Keratinocyte (primary cell): Measurements from ENCODE around the gene LAP3. TPM values are rescaled to one million over a fixed set of nuclear protein-coding genes. Genes with fewer than 3 reads are reported as not detected.

Experiments used
- DNase-seq: peaks from one replicate; pipeline ENCODE4 v3.0.0-alpha.2; 2011; ENCODE audit warnings: low read depth, missing footprints, low spot score
- FAIRE-seq: peaks from 2 replicates; lab custom pipeline; 2011; peaks lifted over from hg19 to GRCh38; lab: Jason Lieb, UNC
- H2AFZ ChIP-seq: 2 replicates; pipeline ENCODE4 v1.6.0; 2012; ENCODE audit warnings: low read length, control low read depth, inconsistent platforms; ENCODE audit not compliant: control insufficient read depth
- H3K27ac ChIP-seq: 2 replicates; pipeline ENCODE4 v1.5.1; 2011; ENCODE audit warnings: low read length; ENCODE audit not compliant: control insufficient read depth, insufficient read depth
- H3K27me3 ChIP-seq: 3 replicates; pipeline ENCODE4 v1.6.0; 2011; ENCODE audit warnings: low read length; ENCODE audit not compliant: control insufficient read depth, insufficient read depth; ENCODE audit errors: extremely low read depth
- H3K36me3 ChIP-seq, 2 experiments: 2 replicates in 1 of 2; 3 replicates in 1 of 2; pipeline ENCODE4 v1.5.1; 2011; ENCODE audit warnings: low read length in 2 of 2, mild to moderate bottlenecking in 1 of 2; ENCODE audit not compliant: control insufficient read depth in 2 of 2, insufficient read depth in 2 of 2; ENCODE audit errors: extremely low read depth in 1 of 2
- H3K4me1 ChIP-seq: 3 replicates; pipeline ENCODE4 v1.5.1; 2011; ENCODE audit warnings: low read length; ENCODE audit not compliant: control insufficient read depth, insufficient read depth; ENCODE audit errors: extremely low read depth
- H3K4me2 ChIP-seq: 3 replicates; pipeline ENCODE4 v1.6.0; 2011; ENCODE audit warnings: low read depth, low read length; ENCODE audit not compliant: control insufficient read depth, insufficient read depth; ENCODE audit errors: extremely low read depth
- H3K4me3 ChIP-seq, 3 experiments: fragments of 200-600 bp in 1 of 3; sonication (generic) in 1 of 3; 2 replicates in 2 of 3; 3 replicates in 1 of 3; pipeline ENCODE4 v1.5.1; 2011 to 2016; ENCODE audit warnings: low read length in 3 of 3, mild to moderate bottlenecking in 3 of 3, control low read depth in 2 of 3, inconsistent platforms in 1 of 3, low read depth in 1 of 3, mixed read lengths in 1 of 3, mixed run types in 1 of 3, moderate library complexity in 1 of 3; ENCODE audit not compliant: control insufficient read depth in 2 of 3, insufficient read depth in 2 of 3; ENCODE audit errors: extremely low read depth in 1 of 3
- H3K79me2 ChIP-seq: 2 replicates; pipeline ENCODE4 v1.6.0; 2012; ENCODE audit warnings: low read length; ENCODE audit not compliant: control insufficient read depth, insufficient read depth
- H3K9ac ChIP-seq: 3 replicates; pipeline ENCODE4 v1.6.0; 2011; ENCODE audit warnings: low read length; ENCODE audit not compliant: control insufficient read depth, insufficient read depth; ENCODE audit errors: extremely low read depth
- H3K9me1 ChIP-seq: 3 replicates; pipeline ENCODE4 v1.6.0; 2011; ENCODE audit warnings: low read length; ENCODE audit not compliant: control insufficient read depth, insufficient read depth; ENCODE audit errors: extremely low read depth
- H3K9me3 ChIP-seq: 2 replicates; pipeline ENCODE4 v1.5.1; 2012; ENCODE audit warnings: low read depth, low read length; ENCODE audit not compliant: control insufficient read depth
- H4K20me1 ChIP-seq: 3 replicates; pipeline ENCODE4 v1.6.0; 2011; ENCODE audit warnings: low read length; ENCODE audit not compliant: control insufficient read depth, insufficient read depth; ENCODE audit errors: extremely low read depth
- CTCF ChIP-seq, 3 experiments: IDR thresholded peaks in 1 of 3; conservative IDR thresholded peaks in 1 of 3; optimal IDR thresholded peaks in 1 of 3; 2 replicates in 2 of 3; 3 replicates in 1 of 3; pipeline versions ENCODE3 to v1.5.1; 2011; ENCODE audit warnings: low read length in 3 of 3, mild to moderate bottlenecking in 3 of 3, moderate library complexity in 2 of 3, control low read depth in 1 of 3, inconsistent platforms in 1 of 3; ENCODE audit not compliant: insufficient read depth in 2 of 3; ENCODE audit errors: extremely low read depth in 1 of 3
- EZH2 ChIP-seq: IDR thresholded peaks from one replicate; pipeline ENCODE4 v1.6.1; 2012; ENCODE audit warnings: inconsistent platforms, mild to moderate bottlenecking, low read length, moderate library complexity
- dilution Hi-C: fragments of 300-500 bp; cut with MboI; formaldehyde crosslinking; loops from one replicate; pipeline ENCODE4 v1.7.0; 2020; ENCODE audit warnings: low sequenced_read_pairs; ENCODE audit not compliant: extremely low pct_ligation_motif_present
- polyA plus RNA-seq, 5 experiments: library from polyadenylated mRNA; depleted of rRNA in 3 of 5; stranded (reverse) in 3 of 5; stranded (forward) in 1 of 5; unstranded in 1 of 5; fragments of >200 nt; gene quantifications; 1 replicate in 1 of 5; 2 replicates in 3 of 5; 3 replicates in 1 of 5; pipeline versions ENCODE4 v1.2.1 to v1.2.3, GENCODE V29; 2011 to 2012; ENCODE audit warnings: missing spikeins in 2 of 5, low read depth in 1 of 5, low replicate concordance in 1 of 5

The LAP3 gene
- polyA plus RNA-seq, 1 donor (not counting 4 experiments of a cell fraction or from before 2014, with no cell fraction given): 84.8 TPM

- H2AFZ ChIP-seq: no peak overlapping the region
- H3K9me1 ChIP-seq: no peaks in the 10 kb centered on the region
- FAIRE-seq: no peak
- H3K36me3 ChIP-seq: peaks cover 19 to 27% of the 10 kb centered on the region in 2 experiments
- H4K20me1 ChIP-seq: no peaks in the 10 kb centered on the region
- no peaks in the 10 kb centered on the region for H3K9me3 ChIP-seq
- H3K79me2 ChIP-seq: no peaks in the 10 kb centered on the region
- TF ChIP-seq EZH2 (no peak), CTCF (optimal IDR thresholded peaks at IDR 0.05 in 1 of 3, IDR thresholded peaks at IDR 0.05 in 1 of 3, conservative IDR thresholded peaks at IDR 0.05 in 1 of 3; ENCODE audit: extremely low read depth in 1 of 3, insufficient read depth in 2 of 3, low read length in 3 of 3) (no peak)
- H3K9ac ChIP-seq: no peak overlapping the region
- no peak overlapping the region for H3K4me2 ChIP-seq
- no peaks in the 10 kb centered on the region for H3K4me1 ChIP-seq
- H3K27me3 ChIP-seq: no peaks in the 10 kb centered on the region
- no peak for DNase-seq
- H3K4me3 ChIP-seq: no peak overlapping the region
- no peak overlapping the region for H3K27ac ChIP-seq
- dilution Hi-C loops: no loop called here
Measured at GRCh38 chr4:17587094-17587822, 10.3 kb downstream of the LAP3 start.

- no peak overlapping the region for H3K9ac ChIP-seq
- no peaks in the 10 kb centered on the region for H3K9me3 ChIP-seq
- TF ChIP-seq EZH2 (no peak), CTCF (optimal IDR thresholded peaks at IDR 0.05 in 1 of 3, IDR thresholded peaks at IDR 0.05 in 1 of 3, conservative IDR thresholded peaks at IDR 0.05 in 1 of 3; ENCODE audit: extremely low read depth in 1 of 3, insufficient read depth in 2 of 3, low read length in 3 of 3) (no peak)
- H3K27ac ChIP-seq: no peak overlapping the region
- no peak for FAIRE-seq
- H3K4me1 ChIP-seq: no peaks in the 10 kb centered on the region
- no peak overlapping the region for H2AFZ ChIP-seq
- H3K36me3 ChIP-seq: peaks cover 1 to 21% of the 10 kb centered on the region in 2 experiments
- dilution Hi-C loops: no loop called here
- no peak overlapping the region for H3K4me2 ChIP-seq
- DNase-seq: no peak
- no peaks in the 10 kb centered on the region for H3K9me1 ChIP-seq
- H4K20me1 ChIP-seq: no peaks in the 10 kb centered on the region
- no peaks in the 10 kb centered on the region for H3K79me2 ChIP-seq
- H3K4me3 ChIP-seq: no peak overlapping the region
- no peaks in the 10 kb centered on the region for H3K27me3 ChIP-seq
Measured at GRCh38 chr4:17589355-17589754, 12.4 kb downstream of the LAP3 start.
